ENCODE measurements around the gene ALOX15.

DNA sequence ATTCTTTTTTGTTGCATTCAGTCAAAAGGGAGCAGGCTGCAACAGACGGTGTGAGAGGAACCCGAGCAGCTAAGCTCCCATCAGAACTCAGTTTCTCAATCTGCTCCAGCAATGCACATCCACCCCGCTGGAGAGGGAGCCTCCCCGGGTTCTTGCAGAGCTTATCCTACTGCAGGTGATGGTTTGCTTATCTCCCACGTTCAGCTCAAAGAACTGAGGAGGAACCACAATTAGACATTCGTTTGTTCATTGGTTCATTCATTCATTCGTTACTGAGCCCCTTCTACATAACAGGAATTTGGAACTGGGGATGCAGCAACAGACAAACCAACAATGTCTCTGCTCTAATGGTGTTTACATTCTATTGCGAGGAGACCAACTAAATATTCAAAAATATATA, 22.2 kb upstream of the ALOX15 start:
- TF ChIP-seq, protein P1, sequence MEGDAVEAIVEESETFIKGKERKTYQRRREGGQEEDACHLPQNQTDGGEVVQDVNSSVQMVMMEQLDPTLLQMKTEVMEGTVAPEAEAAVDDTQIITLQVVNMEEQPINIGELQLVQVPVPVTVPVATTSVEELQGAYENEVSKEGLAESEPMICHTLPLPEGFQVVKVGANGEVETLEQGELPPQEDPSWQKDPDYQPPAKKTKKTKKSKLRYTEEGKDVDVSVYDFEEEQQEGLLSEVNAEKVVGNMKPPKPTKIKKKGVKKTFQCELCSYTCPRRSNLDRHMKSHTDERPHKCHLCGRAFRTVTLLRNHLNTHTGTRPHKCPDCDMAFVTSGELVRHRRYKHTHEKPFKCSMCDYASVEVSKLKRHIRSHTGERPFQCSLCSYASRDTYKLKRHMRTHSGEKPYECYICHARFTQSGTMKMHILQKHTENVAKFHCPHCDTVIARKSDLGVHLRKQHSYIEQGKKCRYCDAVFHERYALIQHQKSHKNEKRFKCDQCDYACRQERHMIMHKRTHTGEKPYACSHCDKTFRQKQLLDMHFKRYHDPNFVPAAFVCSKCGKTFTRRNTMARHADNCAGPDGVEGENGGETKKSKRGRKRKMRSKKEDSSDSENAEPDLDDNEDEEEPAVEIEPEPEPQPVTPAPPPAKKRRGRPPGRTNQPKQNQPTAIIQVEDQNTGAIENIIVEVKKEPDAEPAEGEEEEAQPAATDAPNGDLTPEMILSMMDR (IDR thresholded peaks at IDR 0.05) = no peak
- TF ChIP-seq POLR2A (IDR thresholded peaks at IDR 0.05) (no peak), POLR2AphosphoS5 (IDR thresholded peaks at IDR 0.05; ENCODE audit: insufficient read depth in 1 of 2, low read depth in 1 of 2) (no peak)

All from vagina (tissue), 2 donors.